Epidermal melanocyte (primary cell): ENCODE results near the gene B4GALT1.
"Not testable (repeated sequence)": the region's sequence is repeated elsewhere in the genome, so short reads cannot be mapped to it uniquely, and the experiment has no call there.

Source experiments
- DNase-seq: peaks from one replicate; pipeline ENCODE4 v3.0.0; 2011; ENCODE audit warnings: low spot score; ENCODE audit not compliant: insufficient read length

The B4GALT1 gene

DNA sequence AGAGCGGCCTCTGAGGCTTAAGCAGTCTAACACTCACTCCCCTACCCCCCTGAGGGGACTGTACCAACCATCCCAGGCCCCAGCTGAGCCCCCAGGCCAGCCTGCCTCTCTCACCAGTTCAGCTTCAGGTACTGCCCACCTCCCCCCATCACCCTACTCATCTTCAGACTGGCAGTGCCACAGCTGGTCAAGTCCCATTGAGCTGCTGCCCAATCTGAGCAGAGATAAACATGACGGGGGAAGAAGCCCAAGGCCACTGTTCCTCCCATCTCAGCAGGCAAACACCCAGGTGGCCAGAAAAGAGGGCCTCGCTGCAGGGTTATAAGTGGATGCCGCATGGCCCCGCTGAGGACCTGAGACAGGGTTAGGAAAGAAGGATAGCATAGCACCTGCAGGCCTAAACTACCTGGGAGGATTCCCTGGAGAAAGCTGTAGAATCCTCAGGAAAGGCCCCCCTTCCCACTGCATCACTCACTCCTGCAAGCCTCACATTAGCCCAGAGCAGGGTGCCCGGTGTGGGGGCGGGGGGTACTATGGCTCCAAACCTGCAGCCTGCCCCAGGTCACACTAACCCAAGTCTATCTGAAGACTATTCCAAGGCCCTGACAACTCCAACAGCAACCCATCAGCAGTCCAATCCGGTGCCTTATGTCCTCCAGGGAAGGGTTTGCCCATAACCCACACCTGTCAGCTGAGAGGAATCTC lies 3.6 kb downstream of the B4GALT1 start:
- DNase-seq = no peak

GRCh38 chr9:33162721-33163311 lies 4.3 kb downstream of the B4GALT1 start:
- no peak for DNase-seq

- no peak for DNase-seq
These were observed 5.5 kb downstream of the B4GALT1 start for GRCh38 chr9:33161589-33162132.

- peak; percentile 54 for DNase-seq
These were observed 6.0 kb downstream of the B4GALT1 start for GRCh38 chr9:33161011-33161588.

DNA sequence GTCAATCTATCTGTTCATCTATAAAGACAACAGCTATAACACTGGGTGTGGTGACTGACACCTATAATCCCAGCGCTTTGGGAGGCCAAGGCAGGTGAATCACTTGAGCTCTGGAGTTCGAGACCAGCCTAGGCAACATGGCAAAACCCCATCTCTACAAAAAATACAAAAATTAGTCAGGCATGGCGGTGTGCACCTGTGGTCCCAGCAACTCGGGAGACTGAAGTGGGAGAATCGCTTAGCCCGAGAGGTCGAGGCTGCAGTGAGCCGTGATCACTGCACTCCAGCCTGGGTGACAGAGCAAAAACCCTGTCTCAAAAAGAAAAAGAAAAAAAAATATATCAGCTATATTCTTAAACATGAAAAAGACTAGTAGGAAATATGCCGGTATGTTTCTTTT lies 6.7 kb downstream of the B4GALT1 start:
- not testable (repeated sequence) for DNase-seq

DNA sequence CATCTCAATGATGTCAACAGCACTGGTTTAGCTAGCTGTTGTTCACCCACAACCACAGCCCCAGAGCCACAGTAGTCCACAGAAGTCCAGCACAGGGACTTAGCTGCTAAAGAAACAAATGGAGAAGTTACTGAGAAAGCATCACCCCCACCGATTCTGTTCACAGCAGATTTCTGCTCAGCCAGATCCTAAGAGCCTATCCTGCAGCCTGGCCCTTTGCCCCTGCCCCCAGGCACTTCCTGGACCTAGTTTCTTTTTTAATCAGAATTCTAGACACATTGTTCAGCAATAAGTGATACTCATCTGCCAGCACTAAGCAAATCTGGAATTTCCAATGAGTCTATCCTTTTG lies 7.4 kb downstream of the B4GALT1 start:
- no peak for DNase-seq

GRCh38 chr9:33158843-33159776 lies 8.0 kb downstream of the B4GALT1 start:
- no peak for DNase-seq

DNA sequence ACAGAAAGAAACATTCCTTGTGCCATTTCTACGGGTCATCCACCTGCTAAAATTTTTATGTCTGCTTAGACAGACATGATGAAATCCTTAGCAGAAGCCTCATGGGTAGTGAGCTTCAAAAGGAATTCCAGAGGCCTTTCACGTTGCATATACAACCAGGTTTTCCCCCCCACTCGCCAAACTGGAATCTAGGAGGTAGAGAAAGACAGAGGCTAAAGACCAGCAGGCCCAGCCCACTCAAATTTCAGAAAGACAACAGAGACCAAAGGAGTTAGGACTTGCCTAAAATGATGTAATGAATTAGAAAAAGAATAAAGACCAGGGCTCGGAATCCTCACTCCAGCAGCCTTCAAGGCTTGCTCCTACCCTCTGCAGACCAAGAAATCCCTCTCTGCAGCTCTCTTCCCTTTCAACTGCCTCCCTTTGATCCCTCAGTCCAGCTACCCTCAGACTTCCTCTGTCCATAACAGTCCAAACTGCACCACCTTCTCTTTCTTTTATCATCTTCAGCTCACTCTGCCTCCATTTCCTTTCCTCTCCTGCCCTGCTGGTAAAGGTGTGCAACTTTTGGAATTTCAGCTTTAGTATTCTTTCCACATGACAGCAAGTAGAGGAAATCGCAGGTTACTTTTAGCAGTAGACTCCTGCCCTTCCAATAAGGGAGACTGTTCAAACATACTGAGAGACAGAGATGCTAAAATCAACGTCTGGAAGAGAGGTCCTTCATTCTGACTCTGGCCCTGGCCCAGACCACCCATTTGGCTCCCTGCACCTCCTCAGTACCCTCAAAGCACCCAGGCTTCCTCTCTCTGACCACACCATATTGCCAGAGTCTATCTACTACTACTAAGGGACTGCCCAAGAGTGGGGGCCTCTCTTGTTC lies 8.9 kb downstream of the B4GALT1 start:
- DNase-seq = no peak

GRCh38 chr9:33155393-33155792 lies 11.7 kb downstream of the B4GALT1 start:
- DNase-seq = no peak

DNA sequence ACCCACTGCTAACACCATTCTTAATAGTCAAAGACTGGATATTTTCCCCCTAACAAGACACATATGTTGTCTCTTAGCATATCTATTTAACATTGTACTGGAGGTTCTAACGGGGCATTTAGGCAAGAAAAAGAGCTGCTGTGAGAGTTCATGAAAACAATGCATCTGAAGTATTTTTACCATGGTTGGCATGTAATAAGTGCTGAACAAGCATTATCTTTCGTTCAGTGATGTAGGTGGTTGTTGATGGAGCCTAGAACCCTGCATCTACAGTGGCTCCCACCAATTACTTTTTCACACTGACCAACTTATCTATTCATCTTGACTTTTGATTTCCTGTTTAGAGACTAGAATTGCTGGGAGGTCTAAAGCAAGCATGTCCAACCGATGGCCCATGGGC lies 12.8 kb downstream of the B4GALT1 start:
- no peak for DNase-seq

DNA sequence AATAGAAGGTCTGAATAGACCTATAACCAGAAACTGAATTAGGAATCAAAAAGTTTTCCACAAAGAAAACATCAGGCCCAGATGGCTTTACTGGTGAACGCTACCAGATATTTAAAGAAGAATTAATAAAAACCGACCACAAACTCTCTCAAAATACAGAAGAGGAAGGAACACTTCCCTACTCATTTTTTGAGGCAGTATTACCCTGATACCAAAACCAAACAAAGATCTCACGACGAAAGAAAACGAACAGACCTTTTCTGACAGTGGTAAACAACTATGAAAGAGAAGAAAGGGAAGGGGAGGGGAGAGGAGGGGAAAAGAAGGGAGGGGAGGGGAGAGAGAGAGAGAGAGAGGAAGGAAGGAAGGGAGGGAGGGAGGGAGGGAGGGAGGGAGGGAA lies 13.5 kb downstream of the B4GALT1 start:
- no peak for DNase-seq

GRCh38 chr9:33153001-33153400 lies 14.1 kb downstream of the B4GALT1 start:
- no peak for DNase-seq

DNA sequence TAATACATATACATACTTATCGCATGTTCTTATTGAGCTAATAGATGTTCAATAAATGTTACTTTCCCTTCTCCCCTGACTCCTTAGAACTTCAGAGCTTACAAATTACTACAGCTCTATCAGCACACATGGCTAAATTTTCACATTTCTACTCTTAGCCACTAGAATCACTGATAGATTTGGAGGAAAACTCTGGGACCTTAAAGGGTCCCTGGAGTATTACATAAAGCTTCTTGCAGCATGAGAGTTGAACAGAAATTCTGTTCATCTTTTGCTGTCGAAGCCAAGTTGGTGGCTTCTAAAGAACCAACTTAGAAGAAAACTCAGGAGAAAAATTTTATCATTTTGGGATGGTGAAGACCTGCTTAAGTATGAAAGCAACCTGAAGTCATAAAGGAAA lies 15.5 kb downstream of the B4GALT1 start:
- no peak for DNase-seq

DNA sequence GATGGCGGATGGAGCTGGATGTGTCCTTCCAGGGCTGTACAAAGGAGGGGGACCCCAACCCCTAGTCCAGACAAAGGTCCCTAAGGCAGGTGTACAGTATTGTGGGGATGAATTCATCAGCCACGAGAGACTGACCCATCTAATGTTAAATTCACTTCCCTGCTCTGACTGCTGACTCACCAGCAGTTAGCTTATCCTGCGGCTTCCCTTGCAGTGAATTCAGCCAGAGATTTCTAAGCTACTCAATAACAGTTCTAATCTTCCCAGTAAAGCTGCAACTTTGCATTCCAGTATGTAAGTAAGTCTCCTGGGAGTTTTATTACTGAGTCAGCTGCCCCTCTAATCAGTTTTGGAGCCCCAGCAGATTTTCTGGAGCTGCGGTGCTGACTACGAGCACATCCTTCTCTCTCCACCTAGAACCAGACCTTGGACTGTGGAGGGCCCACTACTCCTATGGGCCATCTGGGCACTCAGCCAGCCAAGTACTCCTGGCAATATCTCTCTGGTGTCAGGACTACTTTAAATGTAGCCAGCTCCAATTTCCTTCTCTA lies 16.1 kb downstream of the B4GALT1 start:
- no peak for DNase-seq

- DNase-seq = no peak
These were observed 18.6 kb downstream of the B4GALT1 start for GRCh38 chr9:33148367-33149014.

GRCh38 chr9:33147416-33148169 lies 19.5 kb downstream of the B4GALT1 start:
- DNase-seq = no peak

DNA sequence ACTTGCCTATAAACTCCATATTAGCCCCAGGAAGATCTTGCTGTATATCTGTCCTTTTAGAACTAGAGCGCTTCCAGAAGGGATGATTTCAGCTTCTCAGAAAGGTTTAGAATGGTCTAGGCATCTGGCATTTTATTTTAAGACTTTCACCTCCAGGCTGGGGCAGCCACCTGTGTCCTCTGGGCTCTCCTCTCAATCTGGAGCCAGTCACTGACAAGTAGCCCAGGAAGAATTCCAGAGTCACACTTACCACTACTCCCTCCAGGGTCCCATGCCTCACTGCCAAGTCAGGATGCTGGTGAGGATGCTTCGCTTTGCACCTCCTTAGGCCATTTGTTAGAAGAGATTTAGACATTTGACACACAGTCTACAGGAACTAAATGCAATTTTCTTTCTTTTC lies 20.8 kb downstream of the B4GALT1 start:
- no peak for DNase-seq

DNA sequence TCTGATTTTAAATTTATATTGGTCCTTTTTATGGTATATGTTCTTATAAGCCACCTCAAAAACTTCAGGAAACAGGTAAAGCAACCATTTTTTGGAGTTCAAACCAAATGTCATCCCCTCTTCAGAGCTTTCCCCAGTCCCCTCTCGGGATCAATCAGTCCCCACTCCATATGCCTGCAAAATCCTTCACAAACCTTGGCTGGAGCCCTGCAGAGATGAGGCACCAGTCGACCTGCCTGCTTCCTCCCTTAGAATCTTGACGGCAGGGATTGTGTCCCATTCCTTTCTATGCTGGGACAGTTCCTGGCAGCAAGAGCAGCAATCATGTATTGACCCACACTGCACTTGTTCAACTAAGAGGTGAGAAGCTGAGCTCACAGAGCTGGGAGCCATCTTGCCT lies 22.6 kb downstream of the B4GALT1 start:
- DNase-seq = no peak

DNA sequence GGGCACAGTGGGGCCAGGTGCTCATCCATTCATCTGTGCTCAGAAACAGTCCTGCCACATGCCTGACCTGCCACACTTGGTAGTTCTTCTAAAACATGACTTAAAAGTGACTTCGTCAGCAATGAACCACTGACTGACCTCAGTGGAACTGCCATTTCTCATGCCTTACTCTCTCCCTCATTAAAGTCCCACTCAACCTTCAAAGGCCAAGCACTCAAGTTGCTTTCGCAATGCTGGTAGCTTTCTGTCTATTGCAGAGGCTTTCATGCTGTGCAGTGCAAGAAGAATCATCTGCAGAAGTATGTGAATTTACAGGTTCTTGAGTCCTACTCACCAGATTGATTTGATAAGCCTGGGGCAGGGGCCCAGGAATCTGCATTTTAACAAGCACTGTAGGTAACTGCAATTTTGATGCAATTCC lies 23.9 kb downstream of the B4GALT1 start:
- DNase-seq = no peak
